ENCODE measurements around the gene KCNJ12.
"Not testable (repeated sequence)": the region's sequence is repeated elsewhere in the genome, so short reads cannot be mapped to it uniquely, and the experiment has no call there.

KCNJ12 gene

DNA sequence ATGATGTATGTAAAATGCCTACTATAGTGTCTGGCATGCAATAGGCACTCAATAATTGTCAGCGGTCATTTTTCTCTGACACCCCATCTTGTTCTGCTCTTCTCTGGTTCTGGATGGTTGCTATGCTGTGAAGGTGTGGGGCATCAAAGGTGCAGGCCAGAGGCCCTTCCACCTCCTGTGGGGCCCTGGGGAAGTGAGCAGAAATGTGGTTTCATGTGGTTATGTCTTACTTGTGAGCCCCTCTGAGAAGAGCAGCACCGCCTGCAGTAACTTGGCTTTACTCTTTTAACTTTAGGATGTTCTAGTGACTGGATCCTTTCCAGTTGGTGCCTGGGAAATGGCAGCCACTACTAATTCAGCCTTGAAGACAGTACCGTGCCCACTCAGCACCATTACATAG lies 32.1 kb downstream of the KCNJ12 start:
- not testable (repeated sequence) for DNase-seq (ENCODE audit: low read depth)

DNA sequence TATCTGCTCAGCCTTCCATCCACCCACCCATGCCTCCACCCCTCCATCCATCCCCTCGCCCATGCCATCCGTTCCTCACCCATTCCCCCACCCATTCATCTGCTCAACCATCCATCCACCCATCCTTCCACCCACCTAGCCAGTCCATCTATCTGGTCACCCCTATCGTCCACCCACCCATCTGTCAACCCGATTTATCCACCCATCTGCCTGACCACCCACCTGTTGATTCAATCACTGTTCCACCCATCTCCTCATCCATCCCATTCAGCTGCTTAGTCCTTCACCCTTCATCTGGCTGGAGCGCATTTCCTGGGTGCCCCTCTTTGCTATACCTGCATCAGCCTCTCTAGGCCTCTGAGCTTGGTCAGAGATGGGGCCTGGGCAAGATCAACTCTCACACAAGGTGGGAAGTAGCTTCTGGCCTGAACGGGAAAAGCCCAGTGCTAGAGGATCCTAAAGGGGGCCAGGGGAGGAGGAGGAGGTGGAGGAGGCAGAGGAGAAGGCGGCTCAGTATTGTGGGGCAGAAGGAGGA lies 32.7 kb downstream of the KCNJ12 start:
- not testable (repeated sequence) for DNase-seq (ENCODE audit: low read depth)

DNA sequence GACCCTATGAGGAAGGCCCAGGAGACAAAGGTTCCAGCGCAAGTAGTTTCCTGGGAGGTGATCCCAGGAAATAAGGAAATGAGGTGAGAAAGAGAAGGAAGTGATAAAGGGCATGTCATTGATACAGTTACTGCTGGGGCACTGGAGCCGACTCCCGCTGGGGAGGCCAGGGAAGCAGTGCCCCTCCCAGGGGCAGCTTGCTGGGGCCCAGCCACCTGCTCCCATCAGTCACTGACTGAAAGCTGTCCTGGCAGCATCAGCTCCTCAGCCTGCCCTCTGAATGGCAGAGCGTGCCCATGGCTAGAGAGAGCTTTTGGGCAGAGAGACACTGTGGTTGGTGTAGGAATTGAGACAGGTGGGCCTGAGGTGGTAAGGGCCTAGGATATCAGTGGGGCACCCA lies 33.2 kb downstream of the KCNJ12 start:
- DNase-seq (ENCODE audit: low read depth), result not testable (repeated sequence)

DNA sequence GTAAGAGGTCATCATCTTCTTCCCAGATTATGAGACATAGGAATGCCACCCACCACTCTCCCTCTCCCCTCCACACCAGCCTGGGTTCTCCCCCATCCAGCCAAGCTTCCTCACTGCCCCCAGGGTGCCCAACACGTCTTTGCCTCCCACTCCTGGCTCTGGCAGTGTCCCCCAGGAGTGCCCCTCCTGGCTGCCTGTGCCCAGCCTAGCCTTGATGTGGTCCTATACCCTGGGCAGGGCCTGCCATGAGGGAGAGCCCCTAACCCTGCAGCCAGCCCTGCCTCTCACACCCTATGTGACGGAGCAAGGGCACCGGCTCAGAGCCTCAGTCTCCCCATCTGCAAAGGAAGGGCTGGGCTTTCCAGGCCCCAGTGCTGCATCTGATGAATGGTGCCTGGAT lies 33.8 kb downstream of the KCNJ12 start:
- not testable (repeated sequence) for DNase-seq (ENCODE audit: low read depth)

DNA sequence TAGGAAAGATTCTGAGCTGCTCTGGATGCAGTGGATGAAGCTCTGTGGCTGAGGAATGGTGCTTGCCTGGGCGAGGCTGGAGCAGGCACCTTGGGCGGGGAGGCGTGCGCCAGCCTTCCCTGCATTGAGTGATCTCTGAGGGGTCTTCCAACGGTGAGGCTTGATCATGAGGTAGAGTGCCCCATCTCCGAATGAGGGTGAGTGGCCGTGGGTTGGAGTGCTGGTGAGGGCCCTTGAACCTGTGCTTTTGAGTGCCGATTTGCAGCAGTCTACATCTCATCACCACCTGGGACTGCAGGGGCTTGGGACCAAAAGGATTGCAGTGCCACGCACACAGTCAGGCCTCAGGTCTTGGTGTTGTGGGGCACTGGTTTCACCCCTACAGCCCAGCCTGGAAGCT lies 34.2 kb downstream of the KCNJ12 start:
- not testable (repeated sequence) for DNase-seq (ENCODE audit: low read depth)

- DNase-seq (ENCODE audit: low read depth), result not testable (repeated sequence)
Observed at GRCh38 chr17:21410906-21411678, 34.9 kb downstream of the KCNJ12 start.

DNA sequence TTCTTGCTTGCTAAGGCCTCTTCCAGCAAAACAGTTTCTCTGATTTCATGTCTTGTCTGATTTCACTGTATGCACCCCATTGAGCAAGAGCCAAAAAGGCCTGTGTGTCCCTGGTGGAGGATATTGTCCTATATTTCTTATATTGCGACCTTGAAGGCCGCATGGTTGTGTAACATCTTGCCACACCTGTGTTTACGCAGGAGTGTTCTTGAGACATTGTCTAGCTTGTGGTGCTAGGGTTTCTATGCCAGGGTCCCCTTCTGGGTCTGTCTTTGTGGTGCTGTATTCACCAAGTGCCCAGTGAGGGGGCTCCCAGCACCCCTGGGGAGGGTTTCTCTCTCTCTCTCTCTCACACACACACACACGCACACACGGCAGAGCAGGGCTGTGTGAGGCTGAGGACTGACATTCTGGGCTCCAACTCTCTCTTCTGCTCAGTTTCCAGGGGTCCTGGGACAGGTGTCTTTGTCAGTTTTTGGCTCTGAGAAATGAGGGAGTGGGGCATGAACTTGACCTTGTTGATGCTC lies 35.6 kb downstream of the KCNJ12 start:
- not testable (repeated sequence) for DNase-seq (ENCODE audit: low read depth)

DNA sequence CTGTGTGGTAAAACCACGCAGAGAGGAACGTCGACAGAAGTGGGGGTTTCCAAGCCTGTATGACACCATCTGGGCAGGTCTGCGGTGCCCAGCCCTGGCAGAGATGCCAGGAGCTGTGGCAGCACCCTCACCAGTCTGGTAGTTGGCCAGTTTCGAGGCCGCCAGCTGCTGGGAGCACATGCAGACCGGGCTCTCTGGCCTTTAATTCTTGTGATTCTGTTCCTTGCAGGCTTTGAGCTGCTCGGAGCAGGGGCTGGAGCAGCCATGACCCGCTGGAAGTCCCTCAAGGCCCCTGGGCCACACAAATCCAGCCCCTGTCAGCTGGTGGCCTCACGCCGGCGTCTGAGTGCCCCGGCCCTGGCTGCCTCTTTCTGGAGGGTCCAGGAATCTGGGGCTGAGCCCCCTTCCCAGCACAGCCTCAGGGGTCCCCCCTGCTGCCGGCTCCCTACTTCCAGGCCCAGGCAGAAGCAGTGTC lies 36.1 kb downstream of the KCNJ12 start:
- not testable (repeated sequence) for DNase-seq (ENCODE audit: low read depth)

GRCh38 chr17:21413570-21414279 lies 37.6 kb downstream of the KCNJ12 start:
- DNase-seq (ENCODE audit: low read depth), result not testable (repeated sequence)

DNA sequence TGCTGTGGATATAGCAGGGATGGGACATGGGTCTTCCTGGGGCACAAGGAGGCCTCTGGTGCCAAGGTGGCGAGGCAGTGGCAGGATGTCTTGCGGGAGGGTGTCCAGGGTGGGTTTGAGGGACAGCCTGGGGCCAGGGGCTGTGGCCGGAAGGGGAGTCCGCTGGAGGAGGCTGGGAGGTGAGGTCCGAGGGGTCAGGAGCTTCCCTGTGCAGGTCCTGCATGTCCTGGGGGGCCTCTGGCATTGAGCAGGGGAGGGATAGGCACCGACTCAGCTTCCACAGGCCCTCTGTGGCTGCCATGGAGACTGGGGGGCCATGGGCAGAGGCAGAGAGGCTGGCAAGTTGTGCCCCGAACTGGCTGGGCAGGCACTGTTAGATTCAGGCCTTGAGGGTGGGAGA lies 38.5 kb downstream of the KCNJ12 start:
- not testable (repeated sequence) for DNase-seq (ENCODE audit: low read depth)

DNA sequence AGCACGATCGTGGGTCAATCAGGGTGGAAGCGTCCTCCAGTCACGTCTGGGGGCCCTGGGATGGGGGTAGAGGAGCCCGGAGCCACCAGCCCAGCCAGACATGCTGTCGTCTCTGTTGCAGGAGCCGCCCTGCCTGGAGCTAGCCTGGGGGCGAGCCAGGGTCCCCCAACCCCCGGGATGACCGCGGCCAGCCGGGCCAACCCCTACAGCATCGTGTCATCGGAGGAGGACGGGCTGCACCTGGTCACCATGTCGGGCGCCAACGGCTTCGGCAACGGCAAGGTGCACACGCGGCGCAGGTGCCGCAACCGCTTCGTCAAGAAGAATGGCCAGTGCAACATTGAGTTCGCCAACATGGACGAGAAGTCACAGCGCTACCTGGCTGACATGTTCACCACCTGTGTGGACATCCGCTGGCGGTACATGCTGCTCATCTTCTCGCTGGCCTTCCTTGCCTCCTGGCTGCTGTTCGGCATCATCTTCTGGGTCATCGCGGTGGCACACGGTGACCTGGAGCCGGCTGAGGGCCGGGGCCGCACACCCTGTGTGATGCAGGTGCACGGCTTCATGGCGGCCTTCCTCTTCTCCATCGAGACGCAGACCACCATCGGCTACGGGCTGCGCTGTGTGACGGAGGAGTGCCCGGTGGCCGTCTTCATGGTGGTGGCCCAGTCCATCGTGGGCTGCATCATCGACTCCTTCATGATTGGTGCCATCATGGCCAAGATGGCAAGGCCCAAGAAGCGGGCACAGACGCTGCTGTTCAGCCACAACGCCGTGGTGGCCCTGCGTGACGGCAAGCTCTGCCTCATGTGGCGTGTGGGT lies 39.2 kb downstream of the KCNJ12 start:
- DNase-seq (ENCODE audit: low read depth), result not testable (repeated sequence)

DNA sequence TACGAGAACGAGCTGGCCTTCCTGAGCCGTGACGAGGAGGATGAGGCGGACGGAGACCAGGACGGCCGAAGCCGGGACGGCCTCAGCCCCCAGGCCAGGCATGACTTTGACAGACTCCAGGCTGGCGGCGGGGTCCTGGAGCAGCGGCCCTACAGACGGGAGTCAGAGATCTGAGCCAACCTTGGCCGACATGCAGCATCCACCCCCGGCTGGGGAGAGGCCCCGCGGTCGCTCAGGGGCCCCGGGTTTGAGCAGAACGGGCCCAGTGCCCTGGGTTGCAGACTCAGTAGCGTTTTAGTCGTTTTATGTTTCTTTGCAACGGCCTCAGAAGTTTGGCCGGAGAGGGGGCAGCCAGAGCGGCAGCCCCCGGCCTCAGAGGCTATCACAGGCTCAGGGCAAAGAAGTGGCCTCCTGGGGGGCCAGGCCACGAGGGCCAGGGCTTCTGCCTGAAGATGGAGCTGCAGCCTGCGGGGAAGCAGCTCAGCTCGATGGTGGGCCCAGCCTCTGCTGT lies 40.4 kb downstream of the KCNJ12 start:
- not testable (repeated sequence) for DNase-seq (ENCODE audit: low read depth)

- DNase-seq (ENCODE audit: low read depth), result not testable (repeated sequence)
Observed at GRCh38 chr17:21417349-21417748, 41.2 kb downstream of the KCNJ12 start.

GRCh38 chr17:21417921-21418320 lies 41.8 kb downstream of the KCNJ12 start:
- DNase-seq (ENCODE audit: low read depth), result no peak

DNA sequence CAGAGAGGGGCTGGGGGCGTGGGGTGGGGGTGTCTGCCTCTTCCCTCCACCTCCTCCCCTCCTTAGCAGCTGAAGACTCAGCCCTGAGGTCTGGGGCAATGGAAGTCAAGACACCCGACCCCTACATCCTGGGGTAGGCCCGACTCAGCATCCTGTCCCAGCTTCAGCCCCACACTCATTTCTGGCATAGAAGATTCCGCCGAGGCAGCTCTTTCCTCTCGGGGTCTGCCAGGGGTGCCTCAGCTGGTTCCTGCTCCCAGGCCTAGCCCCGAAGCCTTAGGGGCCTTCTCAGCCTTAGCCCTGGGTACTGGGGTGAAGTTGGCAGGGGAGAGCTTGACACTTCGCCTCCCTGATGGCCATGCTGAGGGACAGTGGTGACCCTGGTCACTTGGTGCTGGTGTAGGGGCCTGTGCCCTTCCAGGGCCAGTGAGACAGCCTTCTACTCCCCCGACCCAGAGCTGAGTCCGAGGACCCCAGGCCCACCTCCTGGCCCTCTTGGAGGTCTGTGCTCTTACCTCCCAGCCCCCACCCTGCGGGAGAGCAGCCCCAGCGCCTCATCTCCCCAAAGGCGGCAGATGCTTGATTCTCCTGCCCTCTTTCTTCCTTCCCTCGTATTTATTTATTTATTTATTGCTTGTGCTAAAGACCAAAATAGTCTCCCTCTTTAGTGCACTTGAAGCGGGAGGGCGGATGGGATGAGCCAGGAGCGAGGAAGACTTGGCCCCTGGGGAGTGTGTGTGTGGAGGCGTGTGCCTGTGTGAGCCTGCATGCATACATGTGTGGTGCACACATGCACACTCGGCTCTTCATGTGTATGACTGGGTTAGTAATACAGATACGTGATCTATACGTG lies 42.5 kb downstream of the KCNJ12 start:
- DNase-seq (ENCODE audit: low read depth), result no peak

DNA sequence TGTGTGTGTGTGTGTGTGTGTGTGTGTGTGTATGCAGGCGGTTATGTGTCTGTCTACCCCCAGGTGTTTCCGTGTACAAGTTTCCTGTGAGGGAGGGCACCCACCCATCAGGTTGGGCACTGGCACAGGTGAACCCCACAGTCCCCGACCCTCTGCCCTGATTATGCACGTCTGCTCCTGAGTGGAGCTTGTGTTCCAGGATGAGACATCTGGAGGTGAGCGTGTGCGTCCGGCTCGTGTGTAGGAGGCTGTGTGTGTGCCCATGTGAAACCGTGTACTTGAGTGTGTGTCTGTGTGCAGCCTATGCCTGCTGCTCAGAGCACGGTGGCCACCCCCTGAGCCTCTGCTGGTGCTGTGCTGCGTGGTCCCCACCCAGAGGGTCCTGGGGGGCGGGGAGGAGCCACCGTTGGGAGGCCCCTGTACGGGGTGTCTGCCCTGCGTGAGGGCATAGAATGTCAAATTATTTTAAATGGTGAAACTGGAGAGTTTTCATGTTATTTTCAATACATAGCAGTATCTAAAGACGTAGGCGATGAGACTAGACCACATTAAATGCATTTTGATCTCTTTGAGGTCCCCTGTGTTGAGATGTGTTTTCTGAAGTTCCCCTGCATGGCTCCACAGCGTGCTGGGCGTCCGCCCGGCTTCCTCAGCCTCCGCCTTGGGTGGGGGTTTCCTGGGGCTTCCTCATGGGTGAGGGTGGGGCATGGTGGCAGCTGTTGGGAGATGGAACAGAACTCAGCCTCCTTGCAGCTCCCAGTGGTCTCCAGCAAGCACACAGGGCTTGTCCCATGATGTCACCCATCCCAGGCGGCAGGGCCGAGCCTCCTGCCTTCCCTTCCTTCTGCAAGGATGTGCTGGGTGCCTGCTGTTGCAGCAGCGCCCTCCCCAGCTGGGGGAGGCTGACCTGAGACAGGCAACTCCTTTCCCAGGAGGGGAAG lies 43.4 kb downstream of the KCNJ12 start:
- DNase-seq (ENCODE audit: low read depth), result no peak

GRCh38 chr17:21420503-21421090 lies 44.4 kb downstream of the KCNJ12 start:
- DNase-seq (ENCODE audit: low read depth), result not testable (repeated sequence)

DNA sequence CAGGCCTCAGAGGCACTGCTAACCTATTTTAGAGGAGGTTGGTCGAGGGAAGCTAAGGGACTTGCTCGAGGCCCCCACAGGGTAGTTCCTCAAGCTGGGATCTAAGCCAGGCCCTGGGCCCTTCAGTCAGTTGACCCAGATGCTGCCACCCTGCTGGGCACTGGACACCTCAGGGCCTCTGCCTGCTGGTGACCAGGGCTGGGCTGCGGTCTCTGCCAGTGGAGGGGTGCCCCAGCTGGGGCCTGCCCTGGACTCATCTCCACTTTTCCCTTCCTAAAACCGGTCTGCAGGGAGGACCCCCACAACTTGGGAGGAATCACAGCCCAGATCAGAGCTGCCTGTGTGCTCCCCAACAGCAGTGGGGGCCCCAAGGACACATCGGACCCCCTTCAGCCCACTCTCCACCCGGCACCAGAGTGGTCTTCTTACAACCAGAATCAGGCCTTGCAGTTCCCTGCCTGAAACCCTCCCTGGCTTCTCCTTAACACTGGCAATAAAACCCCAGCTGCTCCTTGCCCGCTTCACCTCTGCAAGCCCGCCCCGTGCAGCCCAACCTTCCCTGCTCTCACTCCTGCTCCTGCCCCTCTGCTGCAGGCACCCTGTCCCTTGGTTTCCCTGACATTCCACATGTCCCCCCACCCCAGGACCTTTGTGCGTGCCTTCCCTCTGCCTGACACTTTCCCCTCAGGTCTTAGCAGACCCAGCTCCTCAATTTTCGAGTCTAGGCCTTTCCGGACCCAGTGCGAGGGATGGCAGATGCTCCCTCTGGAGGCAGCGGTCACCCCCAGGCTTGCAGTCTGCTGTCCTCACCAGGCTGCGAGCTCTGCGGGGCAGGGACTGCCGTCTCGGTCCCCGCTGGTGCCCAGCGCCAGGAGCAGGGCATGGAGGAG lies 45.5 kb downstream of the KCNJ12 start:
- not testable (repeated sequence) for DNase-seq (ENCODE audit: low read depth)

Measured in activated T-cell treated with anti-CD3 and anti-CD28 coated beads for 48 hours (primary cell).